Prostate gland (tissue), 2 donors: ENCODE measurements around the gene DENND4A.

Experiments used
- POLR2A ChIP-seq: fragments of 450-650 bp; IDR thresholded peaks from one replicate; pipeline ENCODE4 v1.6.1; 2016; ENCODE audit warnings: antibody characterized with exemption, mild to moderate bottlenecking
- TF ChIP-seq, protein P1 (sequence below), 4 experiments: fragments of 200-600 bp in 2 of 4; fragments of 450-650 bp in 2 of 4; sonication (generic) in 2 of 4; IDR thresholded peaks; 1 replicate in 3 of 4; 2 replicates in 1 of 4; pipeline ENCODE4 v1.5.1; 2016 to 2019; ENCODE audit warnings: antibody characterized with exemption in 4 of 4, mild to moderate bottlenecking in 2 of 4, moderate library complexity in 2 of 4

DNA sequence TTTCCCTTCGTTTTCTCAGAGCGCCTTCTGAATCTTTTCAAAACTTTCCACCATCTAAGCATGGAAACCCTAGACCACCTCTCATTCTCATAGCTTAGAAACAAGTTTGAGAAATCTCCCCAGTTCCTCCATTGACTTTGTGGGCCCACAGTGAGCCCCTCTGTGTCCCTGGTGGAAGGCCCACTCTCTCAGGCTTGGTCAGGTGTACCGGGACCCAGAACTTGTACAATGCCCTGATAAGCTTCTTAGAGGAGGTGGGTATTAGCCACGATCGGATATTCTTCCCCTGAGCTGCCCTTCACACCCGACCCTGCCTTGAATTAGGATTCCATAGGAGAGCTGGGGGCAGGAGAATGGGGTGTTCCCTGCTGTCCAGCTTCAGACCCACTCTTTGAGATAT, 170.5 kb downstream of the DENND4A start, which contains the start of gene SLC24A1:
- TF ChIP-seq POLR2A = no peak
- TF ChIP-seq, protein P1, sequence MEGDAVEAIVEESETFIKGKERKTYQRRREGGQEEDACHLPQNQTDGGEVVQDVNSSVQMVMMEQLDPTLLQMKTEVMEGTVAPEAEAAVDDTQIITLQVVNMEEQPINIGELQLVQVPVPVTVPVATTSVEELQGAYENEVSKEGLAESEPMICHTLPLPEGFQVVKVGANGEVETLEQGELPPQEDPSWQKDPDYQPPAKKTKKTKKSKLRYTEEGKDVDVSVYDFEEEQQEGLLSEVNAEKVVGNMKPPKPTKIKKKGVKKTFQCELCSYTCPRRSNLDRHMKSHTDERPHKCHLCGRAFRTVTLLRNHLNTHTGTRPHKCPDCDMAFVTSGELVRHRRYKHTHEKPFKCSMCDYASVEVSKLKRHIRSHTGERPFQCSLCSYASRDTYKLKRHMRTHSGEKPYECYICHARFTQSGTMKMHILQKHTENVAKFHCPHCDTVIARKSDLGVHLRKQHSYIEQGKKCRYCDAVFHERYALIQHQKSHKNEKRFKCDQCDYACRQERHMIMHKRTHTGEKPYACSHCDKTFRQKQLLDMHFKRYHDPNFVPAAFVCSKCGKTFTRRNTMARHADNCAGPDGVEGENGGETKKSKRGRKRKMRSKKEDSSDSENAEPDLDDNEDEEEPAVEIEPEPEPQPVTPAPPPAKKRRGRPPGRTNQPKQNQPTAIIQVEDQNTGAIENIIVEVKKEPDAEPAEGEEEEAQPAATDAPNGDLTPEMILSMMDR (IDR thresholded peaks at IDR 0.05) = no peak
